Measurements from ENCODE around the gene VWF. TPM values are rescaled to one million over a fixed set of nuclear protein-coding genes. Genes with fewer than 3 reads are reported as not detected.

The VWF gene
- total RNA-seq, 1 experiment from 2014 or later = not detected

- H3K9ac ChIP-seq (ENCODE audit: low read length) = no peak overlapping the region
- no peak overlapping the region for H3K27ac ChIP-seq (ENCODE audit: low read length)
- TF ChIP-seq EZH2phosphoT487 (IDR thresholded peaks at IDR 0.05; ENCODE audit: borderline replicate concordance, low read length) (no peak), CTCF (conservative IDR thresholded peaks at IDR 0.05; ENCODE audit: low read depth, low read length) (no peak)
- no peak overlapping the region for H3K4me3 ChIP-seq (ENCODE audit: low read length)
- no peaks in the 10 kb centered on the region for H3K9me2 ChIP-seq (replicated peaks; ENCODE audit: low read length)
- H3K79me2 ChIP-seq (ENCODE audit: low read length) = no peaks in the 10 kb centered on the region
- POLR2A ChIA-PET (ENCODE audit: unreplicated experiment) = no interaction called here
- DNase-seq (no peak), ATAC-seq (no peak)
- H3F3A ChIP-seq (ENCODE audit: low read length, unreplicated experiment) = no peaks in the 10 kb centered on the region
- no peaks in the 10 kb centered on the region for H3K4me1 ChIP-seq (ENCODE audit: insufficient read depth, low read length)
- CTCF ChIA-PET = no interaction called here
- peaks cover 25% of the 10 kb centered on the region for H3K27me3 ChIP-seq (ENCODE audit: low read length)
- H3K4me2 ChIP-seq (ENCODE audit: low read length) = no peak overlapping the region
- no peak overlapping the region for H2AFZ ChIP-seq (ENCODE audit: low read length)
- no TSS peak for BruUV-seq (replicated peaks)
- no peaks in the 10 kb centered on the region for H3K9me3 ChIP-seq (ENCODE audit: low read length)
- H4K20me1 ChIP-seq (ENCODE audit: low read length) = no peaks in the 10 kb centered on the region
- intact Hi-C loops (cut with micrococcal nuclease) = no loop called here
- H3K36me3 ChIP-seq (ENCODE audit: low read depth, low read length) = no peaks in the 10 kb centered on the region
Observed at GRCh38 chr12:5924342-5924741, 200.1 kb downstream of the VWF start.

GRCh38 chr12:5923751-5924150 lies 200.7 kb downstream of the VWF start:
- Histone ChIP-seq H3K36me3 (ENCODE audit: low read depth, low read length) (no peaks in the 10 kb centered on the region), H2AFZ (ENCODE audit: low read length) (no peak overlapping the region), H3K4me1 (ENCODE audit: insufficient read depth, low read length) (no peaks in the 10 kb centered on the region), H3K9me3 (ENCODE audit: low read length) (no peaks in the 10 kb centered on the region), H3K9me2 (replicated peaks; ENCODE audit: low read length) (no peaks in the 10 kb centered on the region), H3F3A (ENCODE audit: low read length, unreplicated experiment) (no peaks in the 10 kb centered on the region), H3K9ac (ENCODE audit: low read length) (no peak overlapping the region), H4K20me1 (ENCODE audit: low read length) (no peaks in the 10 kb centered on the region), H3K4me3 (ENCODE audit: low read length) (no peak overlapping the region), H3K27me3 (ENCODE audit: low read length) (peaks cover 25% of the 10 kb centered on the region), H3K79me2 (ENCODE audit: low read length) (no peaks in the 10 kb centered on the region), H3K4me2 (ENCODE audit: low read length) (no peak overlapping the region), H3K27ac (ENCODE audit: low read length) (no peak overlapping the region)
- ChIA-PET POLR2A (ENCODE audit: unreplicated experiment) (no interaction called here), CTCF (no interaction called here)
- intact Hi-C loops (cut with micrococcal nuclease) = no loop called here
- no peak for ATAC-seq
- BruUV-seq (replicated peaks) = no TSS peak
- TF ChIP-seq EZH2 (IDR thresholded peaks at IDR 0.05; ENCODE audit: low read length, unreplicated experiment) (no peak), EZH2phosphoT487 (IDR thresholded peaks at IDR 0.05; ENCODE audit: borderline replicate concordance, low read length) (no peak)
- DNase-seq = no peak

- intact Hi-C loops (cut with micrococcal nuclease) = no loop called here
- Histone ChIP-seq H3K79me2 (ENCODE audit: low read length) (no peaks in the 10 kb centered on the region), H3K9ac (ENCODE audit: low read length) (no peak overlapping the region), H3K27ac (ENCODE audit: low read length) (no peak overlapping the region), H2AFZ (ENCODE audit: low read length) (no peak overlapping the region), H3K27me3 (ENCODE audit: low read length) (peaks cover 25% of the 10 kb centered on the region), H3K9me2 (replicated peaks; ENCODE audit: low read length) (no peaks in the 10 kb centered on the region), H3F3A (ENCODE audit: low read length, unreplicated experiment) (no peaks in the 10 kb centered on the region), H3K36me3 (ENCODE audit: low read depth, low read length) (no peaks in the 10 kb centered on the region), H3K4me2 (ENCODE audit: low read length) (no peak overlapping the region), H3K4me3 (ENCODE audit: low read length) (no peak overlapping the region), H3K4me1 (ENCODE audit: insufficient read depth, low read length) (no peaks in the 10 kb centered on the region), H4K20me1 (ENCODE audit: low read length) (no peaks in the 10 kb centered on the region), H3K9me3 (ENCODE audit: low read length) (no peaks in the 10 kb centered on the region)
- TF ChIP-seq EZH2phosphoT487 (IDR thresholded peaks at IDR 0.05; ENCODE audit: borderline replicate concordance, low read length) (no peak), CTCF (conservative IDR thresholded peaks at IDR 0.05; ENCODE audit: low read depth, low read length) (no peak), EZH2 (IDR thresholded peaks at IDR 0.05; ENCODE audit: low read length, unreplicated experiment) (no peak)
- DNase-seq (no peak), ATAC-seq (no peak)
- ChIA-PET CTCF (no interaction called here), POLR2A (ENCODE audit: unreplicated experiment) (no interaction called here)
- BruUV-seq (replicated peaks) = no TSS peak
Observed at GRCh38 chr12:5923043-5923605, 201.3 kb downstream of the VWF start.

Measured in PC-3 (cell line).